ENCODE data around the gene CYB5A.
A peak's percentile ranks its signal among the peaks of the same experiment; 100 is the strongest.

The CYB5A gene

GRCh38 chr18:74259347-74259746, 32.4 kb downstream of the CYB5A start:
- Mint-ChIP-seq H3K4me3 (no peak overlapping the region), H3K4me1 (peaks cover 2 to 5% of the 10 kb centered on the region in 2 donors), H3K27me3 (no peaks in the 10 kb centered on the region), H3K27ac (no peak overlapping the region), H3K36me3 (peaks cover 20 to 32% of the 10 kb centered on the region in 2 donors), H3K9me3 (no peaks in the 10 kb centered on the region)
- ATAC-seq (replicated peaks) (no peak), DNase-seq (no peak)

GRCh38 chr18:74257083-74257482, 34.7 kb downstream of the CYB5A start:
- ATAC-seq (replicated peaks) (no peak), DNase-seq (no peak)
- no peak overlapping the region for H3K4me3 Mint-ChIP-seq
- H3K36me3 Mint-ChIP-seq, result peaks cover 21 to 34% of the 10 kb centered on the region in 2 donors
- H3K9me3 Mint-ChIP-seq, result no peaks in the 10 kb centered on the region
- H3K4me1 Mint-ChIP-seq, result peaks cover 4 to 5% of the 10 kb centered on the region in 2 donors
- H3K27ac Mint-ChIP-seq, result peak overlapping the region; percentile 48
- H3K27me3 Mint-ChIP-seq, result no peaks in the 10 kb centered on the region

GRCh38 chr18:74256190-74256589, 35.6 kb downstream of the CYB5A start:
- ATAC-seq (replicated peaks) (no peak), DNase-seq (no peak)
- Mint-ChIP-seq H3K27me3 (no peaks in the 10 kb centered on the region), H3K36me3 (peaks cover 16 to 32% of the 10 kb centered on the region in 2 donors), H3K4me1 (peaks cover 5 to 11% of the 10 kb centered on the region in 2 donors), H3K9me3 (no peaks in the 10 kb centered on the region), H3K4me3 (no peak overlapping the region), H3K27ac (no peak overlapping the region)

DNA sequence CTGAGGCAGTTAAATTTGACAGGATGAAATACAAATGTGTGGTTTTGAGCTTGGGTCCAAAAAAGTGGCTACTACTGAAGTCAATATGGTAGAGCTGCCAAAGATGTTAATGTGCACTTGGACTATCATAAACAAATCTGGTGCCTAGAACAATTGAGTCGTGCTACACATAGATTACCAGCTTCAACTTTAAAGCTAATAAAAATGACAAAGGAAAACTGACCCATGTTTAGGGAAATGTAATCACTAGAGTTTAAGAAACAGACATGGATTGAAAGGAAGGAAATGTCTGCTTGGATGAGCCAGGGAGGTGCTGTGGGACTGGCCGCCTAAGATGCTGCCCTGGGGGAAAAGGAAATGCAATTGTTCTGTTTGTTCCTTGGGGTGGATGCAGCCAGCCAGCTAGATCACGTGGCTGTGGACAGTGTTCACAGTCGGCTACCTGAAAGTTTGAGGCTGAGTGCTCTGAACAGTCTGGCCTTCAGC, 36.6 kb downstream of the CYB5A start:
- DNase-seq (no peak), ATAC-seq (replicated peaks) (no peak)
- no peak overlapping the region for H3K4me3 Mint-ChIP-seq

GRCh38 chr18:74252039-74252395, 39.7 kb downstream of the CYB5A start:
- H3K9me3 Mint-ChIP-seq, result no peaks in the 10 kb centered on the region
- no peak overlapping the region for H3K4me3 Mint-ChIP-seq
- ATAC-seq (replicated peaks), result peak; percentile 79 to 92
- no peaks in the 10 kb centered on the region for H3K27me3 Mint-ChIP-seq
- peak overlapping the region; percentile 53 for H3K27ac Mint-ChIP-seq
- peaks cover 21 to 34% of the 10 kb centered on the region in 2 donors for H3K36me3 Mint-ChIP-seq
- peak; percentile 13 for DNase-seq
- H3K4me1 Mint-ChIP-seq, result peaks cover 14 to 23% of the 10 kb centered on the region in 2 donors

More for the DNA sequence above, 36.6 kb downstream of the CYB5A start:
- peaks cover 18 to 40% of the 10 kb centered on the region in 2 donors for H3K36me3 Mint-ChIP-seq
- no peak overlapping the region for H3K27ac Mint-ChIP-seq
- no peaks in the 10 kb centered on the region for H3K27me3 Mint-ChIP-seq
- no peaks in the 10 kb centered on the region for H3K9me3 Mint-ChIP-seq
- peaks cover 7 to 14% of the 10 kb centered on the region in 2 donors for H3K4me1 Mint-ChIP-seq

DNA sequence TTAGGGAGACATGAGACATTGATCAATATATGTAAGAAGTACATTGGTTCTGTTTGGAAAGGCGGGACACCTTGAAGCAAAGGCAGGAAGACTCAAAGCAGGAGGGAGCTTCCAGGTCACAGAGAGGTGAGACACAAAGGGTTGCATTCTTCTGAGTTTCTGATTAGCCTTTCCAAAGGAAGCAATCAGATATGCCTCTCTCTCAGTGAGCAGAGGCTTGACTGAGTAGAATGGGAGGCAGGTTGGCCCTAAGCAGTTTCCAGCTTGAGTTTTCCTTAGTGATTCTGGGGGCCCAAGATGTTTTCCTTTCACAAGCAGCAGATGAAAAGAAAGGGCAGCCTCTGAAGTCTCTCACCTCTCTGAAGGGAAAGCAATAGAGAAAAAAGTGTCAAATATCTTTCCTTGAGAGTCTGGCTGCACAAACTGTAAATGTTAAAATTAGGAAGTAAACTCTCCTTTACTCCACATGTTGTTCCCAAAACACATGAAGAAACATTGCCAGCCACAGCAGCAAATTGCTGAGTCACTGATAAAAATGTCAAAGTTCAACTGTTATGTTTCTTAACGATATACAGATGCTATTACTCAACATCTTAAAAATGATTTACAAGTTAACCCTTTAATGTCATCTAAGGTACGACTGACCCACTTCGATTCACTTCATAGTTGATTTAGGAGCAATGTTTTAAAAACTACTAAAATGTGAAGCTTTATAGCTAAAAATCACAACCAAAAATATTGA, 40.3 kb downstream of the CYB5A start:
- DNase-seq (no peak), ATAC-seq (replicated peaks) (no peak)
- Mint-ChIP-seq H3K27ac (peak overlapping the region; percentile 53), H3K27me3 (no peaks in the 10 kb centered on the region), H3K9me3 (no peaks in the 10 kb centered on the region), H3K4me1 (peaks cover 14 to 24% of the 10 kb centered on the region in 2 donors), H3K36me3 (peaks cover 21 to 32% of the 10 kb centered on the region in 2 donors), H3K4me3 (no peak overlapping the region)

DNA sequence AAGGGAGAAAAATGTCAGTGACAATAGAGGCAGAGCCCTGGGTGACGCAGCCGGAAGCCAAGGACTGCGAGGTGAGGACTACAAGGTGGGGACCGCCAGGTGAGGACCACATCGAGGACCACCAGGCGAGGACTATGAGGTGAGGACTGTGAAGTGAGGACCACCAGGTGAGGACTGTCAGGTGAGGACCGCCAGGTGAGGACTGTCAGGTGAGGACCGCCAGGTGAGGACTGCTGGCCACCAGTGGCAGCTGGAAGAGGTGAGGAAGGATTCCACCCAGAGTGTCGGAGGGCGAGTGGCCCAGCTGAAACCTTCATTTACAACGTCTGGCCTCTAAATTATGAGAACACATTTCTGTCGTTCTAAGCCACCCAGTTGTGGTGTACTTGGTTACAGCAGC, 41.6 kb downstream of the CYB5A start:
- H3K4me1 Mint-ChIP-seq, result peaks cover 14 to 25% of the 10 kb centered on the region in 2 donors
- H3K4me3 Mint-ChIP-seq, result no peak overlapping the region
- DNase-seq (no peak), ATAC-seq (replicated peaks) (no peak)
- peak overlapping the region; percentile 5 for H3K27ac Mint-ChIP-seq
- H3K9me3 Mint-ChIP-seq, result no peaks in the 10 kb centered on the region
- peaks cover 20 to 28% of the 10 kb centered on the region in 2 donors for H3K36me3 Mint-ChIP-seq
- H3K27me3 Mint-ChIP-seq, result no peaks in the 10 kb centered on the region

DNA sequence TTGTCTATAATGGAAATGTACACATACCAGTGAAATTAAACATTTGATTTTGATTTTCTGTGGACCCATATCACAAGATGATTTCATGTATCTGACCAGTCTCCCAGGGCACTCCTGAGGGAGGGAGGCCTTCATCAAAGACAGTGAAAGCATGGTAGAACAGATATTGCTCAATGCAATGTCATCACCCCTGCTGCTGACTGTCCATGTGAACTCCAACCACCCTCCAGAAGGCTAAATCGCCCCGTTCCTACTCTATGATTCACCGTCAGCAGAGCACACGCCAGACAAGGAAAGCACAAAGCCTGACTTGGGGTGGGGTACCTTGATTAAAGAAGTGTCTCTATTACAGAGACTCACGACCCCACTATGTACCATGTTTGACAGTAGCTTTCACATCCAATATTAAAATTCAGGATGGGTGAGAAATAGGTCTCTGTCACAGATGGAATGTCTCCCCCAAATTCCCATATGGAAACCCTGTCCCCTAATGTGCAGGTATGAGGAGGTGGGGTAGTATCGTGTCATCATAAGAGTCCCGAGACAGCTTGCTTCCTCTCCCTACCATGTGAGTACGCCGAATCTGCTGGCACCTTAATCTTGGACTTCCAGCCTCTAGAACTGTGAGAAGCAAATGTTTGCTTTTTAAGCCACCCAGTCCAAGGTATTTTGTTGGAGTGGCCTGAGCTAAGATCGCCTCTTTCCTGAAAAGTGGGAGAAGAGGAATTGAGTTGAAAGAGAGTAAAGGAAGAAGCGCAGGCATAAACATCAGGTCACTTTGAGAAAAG, 42.4 kb downstream of the CYB5A start:
- DNase-seq (no peak), ATAC-seq (replicated peaks) (no peak)
- H3K27ac Mint-ChIP-seq, result peak overlapping the region; percentile 5
- peaks cover 16 to 24% of the 10 kb centered on the region in 2 donors for H3K36me3 Mint-ChIP-seq
- H3K4me1 Mint-ChIP-seq, result peaks cover 14 to 28% of the 10 kb centered on the region in 2 donors
- H3K9me3 Mint-ChIP-seq, result no peaks in the 10 kb centered on the region
- H3K4me3 Mint-ChIP-seq, result no peak overlapping the region
- H3K27me3 Mint-ChIP-seq, result no peaks in the 10 kb centered on the region

GRCh38 chr18:74248595-74248994, 43.2 kb downstream of the CYB5A start:
- peaks cover 16 to 24% of the 10 kb centered on the region in 2 donors for H3K36me3 Mint-ChIP-seq
- no peaks in the 10 kb centered on the region for H3K9me3 Mint-ChIP-seq
- H3K27me3 Mint-ChIP-seq, result no peaks in the 10 kb centered on the region
- ATAC-seq (replicated peaks) (peak; percentile 58 to 90), DNase-seq (peak; percentile 8)
- no peak overlapping the region for H3K4me3 Mint-ChIP-seq
- peak overlapping the region; percentile 51 for H3K27ac Mint-ChIP-seq
- peaks cover 14 to 28% of the 10 kb centered on the region in 2 donors for H3K4me1 Mint-ChIP-seq

DNA sequence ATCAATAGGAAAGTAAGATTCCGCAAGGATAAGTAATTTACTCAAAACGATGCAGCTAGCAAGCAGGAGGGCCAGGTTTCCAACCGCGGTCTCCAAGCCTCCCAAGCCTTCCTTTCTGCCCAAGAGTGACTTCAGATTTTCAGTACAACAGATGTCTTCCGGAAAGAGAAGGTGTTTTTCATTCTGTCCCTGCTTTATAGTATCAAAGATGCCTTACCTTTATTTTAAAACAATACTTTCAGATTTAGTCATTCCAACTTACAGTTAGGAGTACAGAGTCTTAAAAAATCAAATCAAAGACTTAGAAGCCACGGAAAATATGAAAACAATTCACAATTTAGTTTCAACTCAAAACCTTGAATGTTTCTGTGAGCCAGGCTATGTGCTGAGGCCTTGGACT, 43.6 kb downstream of the CYB5A start:
- H3K4me1 Mint-ChIP-seq, result peaks cover 14 to 28% of the 10 kb centered on the region in 2 donors
- H3K9me3 Mint-ChIP-seq, result no peaks in the 10 kb centered on the region
- H3K27me3 Mint-ChIP-seq, result peaks cover under 1 to 3% of the 10 kb centered on the region in 2 donors
- DNase-seq (no peak), ATAC-seq (replicated peaks) (peak in 1 of 2 donors; percentile 22)
- H3K36me3 Mint-ChIP-seq, result peaks cover 16 to 24% of the 10 kb centered on the region in 2 donors
- peak overlapping the region; percentile 51 for H3K27ac Mint-ChIP-seq
- no peak overlapping the region for H3K4me3 Mint-ChIP-seq

- Mint-ChIP-seq H3K4me1 (peaks cover 0 to 18% of the 10 kb centered on the region in 2 donors), H3K36me3 (peaks cover under 1 to 2% of the 10 kb centered on the region in 2 donors)
- DNase-seq, result no peak
These were observed 47.2 kb downstream of the CYB5A start for GRCh38 chr18:74244554-74244953.

GRCh38 chr18:74243127-74243526, 48.6 kb downstream of the CYB5A start:
- Mint-ChIP-seq H3K9me3 (no peaks in the 10 kb centered on the region), H3K36me3 (peaks cover 0 to 2% of the 10 kb centered on the region in 2 donors), H3K27ac (no peak overlapping the region), H3K27me3 (peaks cover 10 to 22% of the 10 kb centered on the region in 2 donors), H3K4me3 (no peak overlapping the region), H3K4me1 (peaks cover 0 to 13% of the 10 kb centered on the region in 2 donors)
- ATAC-seq (replicated peaks) (no peak), DNase-seq (no peak)

More at GRCh38 chr18:74244554-74244953, 47.2 kb downstream of the CYB5A start:
- peak in 1 of 2 donors; percentile 28 for ATAC-seq (replicated peaks)
- Mint-ChIP-seq H3K27ac (no peak overlapping the region), H3K9me3 (no peaks in the 10 kb centered on the region), H3K4me3 (no peak overlapping the region), H3K27me3 (peaks cover 10 to 14% of the 10 kb centered on the region in 2 donors)

- ATAC-seq (replicated peaks) (peak in 1 of 2 donors; percentile 23), DNase-seq (no peak)
- no peaks in the 10 kb centered on the region for H3K36me3 Mint-ChIP-seq
- peaks cover 15 to 28% of the 10 kb centered on the region in 2 donors for H3K27me3 Mint-ChIP-seq
- H3K27ac Mint-ChIP-seq, result no peak overlapping the region
- peaks cover 0 to 8% of the 10 kb centered on the region in 2 donors for H3K4me1 Mint-ChIP-seq
- no peak overlapping the region for H3K4me3 Mint-ChIP-seq
- H3K9me3 Mint-ChIP-seq, result no peaks in the 10 kb centered on the region
These were observed 49.2 kb downstream of the CYB5A start for GRCh38 chr18:74242438-74243096.

DNA sequence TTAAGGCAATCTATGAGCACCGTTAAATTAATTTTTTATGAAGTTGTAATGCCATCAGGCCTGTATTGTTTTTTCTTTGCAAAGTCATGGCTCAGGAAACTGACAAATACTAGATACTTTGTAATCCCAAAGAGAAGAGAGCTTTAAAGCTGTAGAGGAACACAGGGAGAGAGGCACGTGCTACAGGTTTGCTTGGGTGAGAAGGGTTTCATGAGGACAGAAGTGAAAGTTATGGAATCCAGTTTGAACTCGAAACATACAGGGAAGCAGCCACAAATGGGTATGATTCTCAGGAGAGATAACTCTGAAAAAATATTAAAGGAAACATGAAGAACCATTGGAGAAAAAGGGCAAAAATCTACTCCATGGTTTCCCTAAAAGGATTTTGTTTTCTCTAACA, 49.8 kb downstream of the CYB5A start:
- H3K27ac Mint-ChIP-seq, result no peak overlapping the region
- H3K27me3 Mint-ChIP-seq, result peaks cover 18 to 34% of the 10 kb centered on the region in 2 donors
- H3K4me1 Mint-ChIP-seq, result peaks cover 0 to 6% of the 10 kb centered on the region in 2 donors
- DNase-seq, result no peak
- no peak overlapping the region for H3K4me3 Mint-ChIP-seq
- no peak for ATAC-seq (replicated peaks)
- no peaks in the 10 kb centered on the region for H3K9me3 Mint-ChIP-seq
- no peaks in the 10 kb centered on the region for H3K36me3 Mint-ChIP-seq

All from stimulated activated naive B cell treated with anti-CD40 and anti-IgM and Interleukin-4, amounts not matched to agents 10 μg/mL and 1 μg/mL and 100 μg/mL, for 72 hours (primary cell).